OCI-LY3 (cell line): Measurements from ENCODE around the gene ARHGAP12.
"Not testable (repeated sequence)": the region's sequence is repeated elsewhere in the genome, so short reads cannot be mapped to it uniquely, and the experiment has no call there.

Experiments used
- H2AFZ ChIP-seq: fragments of 200-600, 300-600 bp; shearing (Covaris generic); 2 replicates; pipeline ENCODE4 v1.6.0; 2014; ENCODE audit warnings: antibody characterized with exemption, low read depth, low read length
- H3K27ac ChIP-seq: fragments of 200-600, 300-600 bp; sonication (generic); 2 replicates; pipeline ENCODE4 v1.5.1; 2014; ENCODE audit warnings: mild to moderate bottlenecking, low read length, moderate library complexity, mixed read lengths
- H3K27me3 ChIP-seq: fragments of 200-600, 300-600 bp; sonication (generic); 2 replicates; pipeline ENCODE4 v1.6.1; 2014; ENCODE audit warnings: low read depth, low read length, mixed read lengths
- H3K36me3 ChIP-seq: fragments of 200-600, 300-600 bp; sonication (generic); replicated peaks from 2 replicates; pipeline ENCODE3; 2014; ENCODE audit warnings: low read depth, low read length, mixed read lengths
- H3K4me1 ChIP-seq: fragments of 300-600, 200-600 bp; sonication (generic); 2 replicates; pipeline ENCODE4 v1.6.1; 2014; ENCODE audit warnings: low read length, mixed read lengths
- H3K4me2 ChIP-seq: fragments of 200-600, 300-600 bp; sonication (generic); 2 replicates; pipeline ENCODE4 v1.6.1; 2014; ENCODE audit warnings: low read length, mixed read lengths
- H3K4me3 ChIP-seq: fragments of 300-600, 200-600 bp; sonication (generic); 2 replicates; pipeline ENCODE4 v1.5.1; 2014; ENCODE audit warnings: antibody characterized with exemption, mild to moderate bottlenecking, low read length, moderate library complexity
- H3K79me2 ChIP-seq: fragments of 300-600, 200-600 bp; shearing (Covaris generic); 2 replicates; pipeline ENCODE4 v1.6.1; 2014; ENCODE audit warnings: mild to moderate bottlenecking, low read length, mixed read lengths
- H3K9ac ChIP-seq: fragments of 300-600, 200-600 bp; shearing (Covaris generic); 2 replicates; pipeline ENCODE4 v1.6.0; 2014; ENCODE audit warnings: mild to moderate bottlenecking, low read length, moderate library complexity
- H3K9me3 ChIP-seq: fragments of 200-600, 300-600 bp; shearing (Covaris generic); 2 replicates; pipeline ENCODE4 v1.6.1; 2014; ENCODE audit warnings: low read length, mixed read lengths; ENCODE audit not compliant: insufficient read depth
- H4K20me1 ChIP-seq: fragments of 200-600, 300-600 bp; sonication (generic); 2 replicates; pipeline ENCODE4 v1.6.1; 2016; ENCODE audit warnings: low read length, mixed read lengths; ENCODE audit not compliant: insufficient read depth
- CTCF ChIP-seq: fragments of 200-600, 300-600 bp; sonication (generic); IDR thresholded peaks from 2 replicates; pipeline ENCODE4 v1.5.1; 2014; ENCODE audit warnings: antibody characterized with exemption, low read length, low read depth
- EZH2phosphoT487 ChIP-seq: fragments of 200-600 bp; shearing (Covaris generic); IDR thresholded peaks from 2 replicates; pipeline ENCODE4 v1.6.1; 2018; ENCODE audit warnings: antibody characterized with exemption, mixed run types, low read depth

ARHGAP12 gene

GRCh38 chr10:31896968-31897384 lies 31.7 kb downstream of the ARHGAP12 start:
- Histone ChIP-seq H3K4me2 (no peak overlapping the region), H3K36me3 (no peaks in the 10 kb centered on the region), H3K27me3 (no peaks in the 10 kb centered on the region), H3K9me3 (no peaks in the 10 kb centered on the region), H2AFZ (no peak overlapping the region), H3K4me1 (no peaks in the 10 kb centered on the region), H3K27ac (no peak overlapping the region), H3K4me3 (no peak overlapping the region), H3K9ac (no peak overlapping the region), H4K20me1 (no peaks in the 10 kb centered on the region), H3K79me2 (no peaks in the 10 kb centered on the region)
- TF ChIP-seq CTCF = no peak
- no peak for TF ChIP-seq EZH2phosphoT487

GRCh38 chr10:31895722-31896121 lies 32.9 kb downstream of the ARHGAP12 start:
- H3K27ac ChIP-seq, H3K4me3 ChIP-seq, H3K79me2 ChIP-seq, H3K27me3 ChIP-seq, H4K20me1 ChIP-seq, H3K36me3 ChIP-seq, H3K4me1 ChIP-seq, H3K4me2 ChIP-seq, H3K9me3 ChIP-seq, H2AFZ ChIP-seq, H3K9ac ChIP-seq: not testable (repeated sequence)

- Histone ChIP-seq H2AFZ (no peak overlapping the region), H3K9ac (no peak overlapping the region), H3K79me2 (no peaks in the 10 kb centered on the region), H4K20me1 (no peaks in the 10 kb centered on the region), H3K27ac (no peak overlapping the region), H3K4me1 (no peaks in the 10 kb centered on the region), H3K36me3 (no peaks in the 10 kb centered on the region), H3K27me3 (no peaks in the 10 kb centered on the region), H3K9me3 (no peaks in the 10 kb centered on the region), H3K4me3 (no peak overlapping the region), H3K4me2 (no peak overlapping the region)
- TF ChIP-seq CTCF (no peak), EZH2phosphoT487 (no peak)
Observed at GRCh38 chr10:31888442-31888841, 40.2 kb downstream of the ARHGAP12 start.

GRCh38 chr10:31887850-31888249 lies 40.8 kb downstream of the ARHGAP12 start:
- H3K79me2 ChIP-seq = no peaks in the 10 kb centered on the region
- H2AFZ ChIP-seq = no peak overlapping the region
- H3K27ac ChIP-seq = no peak overlapping the region
- no peaks in the 10 kb centered on the region for H4K20me1 ChIP-seq
- H3K36me3 ChIP-seq = no peaks in the 10 kb centered on the region
- H3K27me3 ChIP-seq = no peaks in the 10 kb centered on the region
- no peak overlapping the region for H3K4me2 ChIP-seq
- no peak overlapping the region for H3K9ac ChIP-seq
- H3K4me1 ChIP-seq = no peaks in the 10 kb centered on the region
- no peaks in the 10 kb centered on the region for H3K9me3 ChIP-seq
- TF ChIP-seq EZH2phosphoT487 (no peak), CTCF (no peak)
- H3K4me3 ChIP-seq = no peak overlapping the region

- Histone ChIP-seq H3K4me3 (no peak overlapping the region), H3K27ac (no peak overlapping the region), H3K9ac (no peak overlapping the region), H3K36me3 (no peaks in the 10 kb centered on the region), H4K20me1 (no peaks in the 10 kb centered on the region), H3K4me2 (no peak overlapping the region), H3K9me3 (no peaks in the 10 kb centered on the region), H3K4me1 (no peaks in the 10 kb centered on the region), H2AFZ (no peak overlapping the region), H3K79me2 (no peaks in the 10 kb centered on the region), H3K27me3 (no peaks in the 10 kb centered on the region)
- no peak for TF ChIP-seq EZH2phosphoT487
- no peak for TF ChIP-seq CTCF
Observed at GRCh38 chr10:31886885-31887284, 41.7 kb downstream of the ARHGAP12 start.
